Epithelial cell of esophagus (primary cell): ENCODE measurements around the gene CTSW.

Experiments used
- DNase-seq: peaks from one replicate; pipeline ENCODE4 v3.0.0; 2010; ENCODE audit warnings: low read depth
- H3K4me3 ChIP-seq: 2 replicates; pipeline ENCODE4 v1.5.1; 2011; ENCODE audit warnings: mild to moderate bottlenecking, low read length, control low read depth
- CTCF ChIP-seq: IDR thresholded peaks from 2 replicates; pipeline ENCODE4 v1.5.1; 2011; ENCODE audit warnings: low read depth, mild to moderate bottlenecking, low read length, control low read depth, inconsistent platforms; ENCODE audit not compliant: insufficient read depth; ENCODE audit errors: missing control alignments

CTSW gene

GRCh38 chr11:65856689-65857499, 22.7 kb upstream of the CTSW start:
- DNase-seq: peak; percentile 73
- TF ChIP-seq CTCF: no peak
- peak overlapping the region; percentile 92 for H3K4me3 ChIP-seq

- DNase-seq: no peak
- TF ChIP-seq CTCF: no peak
- H3K4me3 ChIP-seq: peak overlapping the region; percentile 92
Observed at GRCh38 chr11:65857500-65857852, 22.2 kb upstream of the CTSW start.

GRCh38 chr11:65857853-65858680, 21.6 kb upstream of the CTSW start, which contains the start of gene CFL1:
CFL1 (minus strand) TSS chr11:65858180; CDS start chr11:65858099, 81 bp downstream.
- DNase-seq: peak; percentile 99

GRCh38 chr11:65858681-65859087, 21.0 kb upstream of the CTSW start:
- peak; percentile 24 for DNase-seq
- TF ChIP-seq CTCF: no peak
- peak overlapping the region; percentile 92 for H3K4me3 ChIP-seq

More at GRCh38 chr11:65857853-65858680, 21.6 kb upstream of the CTSW start, which contains the start of gene CFL1:
- no peak for TF ChIP-seq CTCF
- H3K4me3 ChIP-seq: peak within 1 kb of the TSS; percentile 92

- H3K4me3 ChIP-seq: peak overlapping the region; percentile 92
- TF ChIP-seq CTCF: no peak
Observed at GRCh38 chr11:65859095-65859811, 20.4 kb upstream of the CTSW start.

GRCh38 chr11:65859812-65860277, 19.8 kb upstream of the CTSW start:
- no peak for TF ChIP-seq CTCF
- peak overlapping the region; percentile 92 for H3K4me3 ChIP-seq
- no peak for DNase-seq

More at GRCh38 chr11:65859095-65859811, 20.4 kb upstream of the CTSW start:
- peak; percentile 98 for DNase-seq
